HEK293T (cell line): ENCODE data around the gene VWA1.

Experiments
- BHLHE40 ChIP-seq: fragments of 450-650 bp; IDR thresholded peaks from 2 replicates; pipeline ENCODE4 v1.6.1; 2016; ENCODE audit warnings: mild to moderate bottlenecking, moderate library complexity, borderline replicate concordance
- CTBP1 ChIP-seq: fragments of 450-650 bp; IDR thresholded peaks from 2 replicates; pipeline ENCODE4 v1.6.1; 2016; ENCODE audit warnings: borderline replicate concordance
- ELF4 ChIP-seq: fragments of 450-650 bp; IDR thresholded peaks from 2 replicates; pipeline ENCODE4 v1.6.1; 2017; ENCODE audit warnings: antibody characterized with exemption
- FOXA1 ChIP-seq: fragments of 450-650 bp; IDR thresholded peaks from 2 replicates; pipeline ENCODE4 v1.6.1; 2016; ENCODE audit warnings: mild to moderate bottlenecking
- FOXK2 ChIP-seq: fragments of 450-650 bp; IDR thresholded peaks from 2 replicates; pipeline ENCODE4 v1.6.1; 2016; ENCODE audit warnings: mild to moderate bottlenecking
- FOXM1 ChIP-seq: fragments of 450-650 bp; IDR thresholded peaks from 2 replicates; pipeline ENCODE4 v1.6.1; 2017; ENCODE audit warnings: mild to moderate bottlenecking, borderline replicate concordance
- HDGF ChIP-seq: fragments of 450-650 bp; IDR thresholded peaks from 2 replicates; pipeline ENCODE4 v1.6.1; 2017; ENCODE audit warnings: antibody characterized with exemption, borderline replicate concordance
- L3MBTL2 ChIP-seq: fragments of 450-650 bp; conservative IDR thresholded peaks from 2 replicates; pipeline ENCODE4 v1.6.1; 2016; ENCODE audit warnings: mild to moderate bottlenecking
- LEF1 ChIP-seq: fragments of 450-650 bp; IDR thresholded peaks from 2 replicates; pipeline ENCODE4 v1.6.1; 2017; ENCODE audit warnings: mild to moderate bottlenecking, borderline replicate concordance
- NFRKB ChIP-seq: fragments of 450-650 bp; IDR thresholded peaks from 2 replicates; pipeline ENCODE4 v1.6.1; 2016; ENCODE audit warnings: mild to moderate bottlenecking, moderate library complexity
- SP1 ChIP-seq: fragments of 450-650 bp; IDR thresholded peaks from 2 replicates; pipeline ENCODE4 v1.6.1; 2017
- SUZ12 ChIP-seq: fragments of 450-650 bp; IDR thresholded peaks from 2 replicates; pipeline ENCODE4 v1.6.1; 2016; ENCODE audit warnings: mild to moderate bottlenecking
- ZNF384 ChIP-seq: fragments of 450-650 bp; IDR thresholded peaks from 2 replicates; pipeline ENCODE4 v1.6.1; 2016
- TF ChIP-seq, protein P1 (sequence below): fragments of 450-650 bp; IDR thresholded peaks from 2 replicates; pipeline ENCODE4 v1.6.1; 2016

DNA sequence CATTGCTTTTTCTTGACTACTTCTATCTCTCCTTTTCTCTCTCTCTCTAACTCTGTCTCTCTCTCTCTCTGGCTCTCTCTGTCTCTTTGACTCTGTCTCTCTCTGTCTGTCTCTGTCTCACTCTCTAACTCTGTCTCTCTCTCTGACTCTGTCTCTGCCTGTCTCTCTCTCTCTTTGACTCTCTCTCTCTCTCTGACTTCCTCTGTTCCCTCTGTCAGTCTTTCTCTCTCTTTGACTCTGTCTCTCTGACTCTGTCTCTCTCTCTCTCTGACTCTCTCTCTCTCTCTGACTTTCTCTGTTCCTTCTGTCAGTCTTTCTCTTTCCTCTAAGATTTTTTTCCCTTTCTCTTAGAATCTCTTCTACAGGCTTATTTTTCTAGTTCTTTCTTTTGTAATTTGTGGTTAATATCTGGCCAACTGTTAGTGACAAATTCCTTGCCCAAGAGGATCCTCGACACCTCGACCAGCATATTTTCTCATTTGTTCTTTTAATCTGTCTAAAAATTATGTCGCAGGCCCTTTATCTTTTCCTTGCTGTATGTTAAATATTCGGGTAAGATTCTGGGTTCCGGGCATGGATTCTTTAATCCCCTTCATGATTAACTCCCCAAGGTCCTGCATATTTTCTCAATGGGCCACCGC, 13.7 kb downstream of the VWA1 start, which contains the start of gene ATAD3C:
- TF ChIP-seq HDGF (no peak), LEF1 (no peak), SP1 (no peak), SUZ12 (no peak), NFRKB (no peak), FOXM1 (no peak), FOXK2 (no peak), ZNF384 (no peak), BHLHE40 (no peak), L3MBTL2 (no peak), ELF4 (no peak), FOXA1 (no peak), CTBP1 (no peak)
- TF ChIP-seq, protein P1, sequence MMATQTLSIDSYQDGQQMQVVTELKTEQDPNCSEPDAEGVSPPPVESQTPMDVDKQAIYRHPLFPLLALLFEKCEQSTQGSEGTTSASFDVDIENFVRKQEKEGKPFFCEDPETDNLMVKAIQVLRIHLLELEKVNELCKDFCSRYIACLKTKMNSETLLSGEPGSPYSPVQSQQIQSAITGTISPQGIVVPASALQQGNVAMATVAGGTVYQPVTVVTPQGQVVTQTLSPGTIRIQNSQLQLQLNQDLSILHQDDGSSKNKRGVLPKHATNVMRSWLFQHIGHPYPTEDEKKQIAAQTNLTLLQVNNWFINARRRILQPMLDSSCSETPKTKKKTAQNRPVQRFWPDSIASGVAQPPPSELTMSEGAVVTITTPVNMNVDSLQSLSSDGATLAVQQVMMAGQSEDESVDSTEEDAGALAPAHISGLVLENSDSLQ = no peak
